ENCODE results near the gene SUCLG1. TPM values are rescaled to one million over a fixed set of nuclear protein-coding genes. Genes with fewer than 3 reads are reported as not detected.

Gene SUCLG1
- total RNA-seq, 1 donor from 2014 or later = 58.9 TPM

- Histone ChIP-seq H3K27me3 (ENCODE audit: low read depth) (no peaks in the 10 kb centered on the region), H3K4me1 (no peaks in the 10 kb centered on the region), H3K9me3 (no peaks in the 10 kb centered on the region), H3K36me3 (peaks cover 96% of the 10 kb centered on the region), H3K4me3 (no peak overlapping the region), H3K27ac (no peak overlapping the region)
- TF ChIP-seq CTCF (IDR thresholded peaks at IDR 0.05) = no peak
- intact Hi-C loops (cut with DNase I) = no loop called here
- ATAC-seq (no peak), DNase-seq (no peak)
Measured at GRCh38 chr2:84435345-84436025, 23.6 kb downstream of the SUCLG1 start.

- Histone ChIP-seq H3K9me3 (no peaks in the 10 kb centered on the region), H3K36me3 (peaks cover 92% of the 10 kb centered on the region), H3K27me3 (ENCODE audit: low read depth) (no peaks in the 10 kb centered on the region), H3K4me1 (no peaks in the 10 kb centered on the region), H3K27ac (no peak overlapping the region), H3K4me3 (no peak overlapping the region)
- ATAC-seq (no peak), DNase-seq (no peak)
- intact Hi-C loops (cut with DNase I) = no loop called here
- TF ChIP-seq CTCF (IDR thresholded peaks at IDR 0.05) = no peak
Measured at GRCh38 chr2:84429328-84429727, 29.8 kb downstream of the SUCLG1 start.

GRCh38 chr2:84427235-84428138, 31.6 kb downstream of the SUCLG1 start:
- intact Hi-C loops (cut with DNase I) = no loop called here
- ATAC-seq = no peak
- TF ChIP-seq CTCF (IDR thresholded peaks at IDR 0.05) = no peak

GRCh38 chr2:84425310-84425709, 33.8 kb downstream of the SUCLG1 start:
- H3K4me1 ChIP-seq = no peaks in the 10 kb centered on the region
- no peak overlapping the region for H3K27ac ChIP-seq
- ATAC-seq = no peak
- H3K27me3 ChIP-seq (ENCODE audit: low read depth) = no peaks in the 10 kb centered on the region
- H3K4me3 ChIP-seq = no peak overlapping the region
- intact Hi-C loops (cut with DNase I) = no loop called here
- peaks cover 73% of the 10 kb centered on the region for H3K36me3 ChIP-seq
- TF ChIP-seq CTCF (IDR thresholded peaks at IDR 0.05) = no peak
- DNase-seq = no peak
- H3K9me3 ChIP-seq = no peaks in the 10 kb centered on the region

More at GRCh38 chr2:84427235-84428138, 31.6 kb downstream of the SUCLG1 start:
- Histone ChIP-seq H3K9me3 (no peaks in the 10 kb centered on the region), H3K4me1 (no peaks in the 10 kb centered on the region), H3K4me3 (no peak overlapping the region), H3K27ac (no peak overlapping the region), H3K27me3 (ENCODE audit: low read depth) (no peaks in the 10 kb centered on the region), H3K36me3 (peaks cover 92% of the 10 kb centered on the region)
- no peak for DNase-seq

GRCh38 chr2:84424152-84424551, 34.9 kb downstream of the SUCLG1 start:
- H3K36me3 ChIP-seq = peaks cover 62% of the 10 kb centered on the region

More at GRCh38 chr2:84424152-84424551, 34.9 kb downstream of the SUCLG1 start:
- no peaks in the 10 kb centered on the region for H3K27me3 ChIP-seq (ENCODE audit: low read depth)
- intact Hi-C loops (cut with DNase I) = no loop called here
- no peak overlapping the region for H3K4me3 ChIP-seq
- no peak overlapping the region for H3K27ac ChIP-seq
- H3K9me3 ChIP-seq = no peaks in the 10 kb centered on the region
- ATAC-seq (no peak), DNase-seq (no peak)
- H3K4me1 ChIP-seq = no peaks in the 10 kb centered on the region
- TF ChIP-seq CTCF (IDR thresholded peaks at IDR 0.05) = peak; percentile 37

Data from lower lobe of right lung (tissue), 2 donors.